ENCODE measurements around the gene PRTG. TPM values are rescaled to one million over a fixed set of nuclear protein-coding genes. Genes with fewer than 3 reads are reported as not detected.

Gene PRTG
- total RNA-seq, 2 experiments from 2014 or later: not detected

DNA sequence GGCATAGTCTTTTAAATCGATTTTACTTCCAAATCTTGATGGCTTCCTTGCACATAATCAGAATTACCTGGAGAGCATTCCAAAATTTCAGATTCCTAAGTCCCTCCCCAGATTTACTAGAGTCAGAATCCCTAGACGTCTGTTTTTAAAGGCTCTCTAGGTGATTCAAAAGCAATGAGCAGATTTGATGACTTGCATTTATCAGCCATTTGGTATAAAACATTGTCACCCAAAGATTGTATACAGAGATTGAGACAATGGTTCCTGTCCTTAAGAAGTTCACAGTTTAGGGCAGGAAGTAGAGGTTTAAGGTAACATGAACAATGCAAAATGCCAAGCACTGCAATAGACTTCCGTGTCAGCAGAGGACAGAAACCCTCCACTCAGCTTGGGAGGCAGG lies 152.2 kb downstream of the PRTG start:
- intact Hi-C loops (cut with micrococcal nuclease): no loop called here
- DNase-seq: no peak
- Mint-ChIP-seq H3K4me1 (ENCODE audit: low read depth) (peaks cover 3% of the 10 kb centered on the region), H3K9me3 (no peaks in the 10 kb centered on the region), H3K27ac (no peak overlapping the region), H3K4me3 (no peak overlapping the region), H3K36me3 (ENCODE audit: low read depth) (no peaks in the 10 kb centered on the region), H3K27me3 (peaks cover 35% of the 10 kb centered on the region)
- no peak for ATAC-seq
- ChIA-PET CTCF (no interaction called here), POLR2A (no interaction called here)
- TF ChIP-seq, protein P1, sequence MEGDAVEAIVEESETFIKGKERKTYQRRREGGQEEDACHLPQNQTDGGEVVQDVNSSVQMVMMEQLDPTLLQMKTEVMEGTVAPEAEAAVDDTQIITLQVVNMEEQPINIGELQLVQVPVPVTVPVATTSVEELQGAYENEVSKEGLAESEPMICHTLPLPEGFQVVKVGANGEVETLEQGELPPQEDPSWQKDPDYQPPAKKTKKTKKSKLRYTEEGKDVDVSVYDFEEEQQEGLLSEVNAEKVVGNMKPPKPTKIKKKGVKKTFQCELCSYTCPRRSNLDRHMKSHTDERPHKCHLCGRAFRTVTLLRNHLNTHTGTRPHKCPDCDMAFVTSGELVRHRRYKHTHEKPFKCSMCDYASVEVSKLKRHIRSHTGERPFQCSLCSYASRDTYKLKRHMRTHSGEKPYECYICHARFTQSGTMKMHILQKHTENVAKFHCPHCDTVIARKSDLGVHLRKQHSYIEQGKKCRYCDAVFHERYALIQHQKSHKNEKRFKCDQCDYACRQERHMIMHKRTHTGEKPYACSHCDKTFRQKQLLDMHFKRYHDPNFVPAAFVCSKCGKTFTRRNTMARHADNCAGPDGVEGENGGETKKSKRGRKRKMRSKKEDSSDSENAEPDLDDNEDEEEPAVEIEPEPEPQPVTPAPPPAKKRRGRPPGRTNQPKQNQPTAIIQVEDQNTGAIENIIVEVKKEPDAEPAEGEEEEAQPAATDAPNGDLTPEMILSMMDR (IDR thresholded peaks at IDR 0.05): no peak

DNA sequence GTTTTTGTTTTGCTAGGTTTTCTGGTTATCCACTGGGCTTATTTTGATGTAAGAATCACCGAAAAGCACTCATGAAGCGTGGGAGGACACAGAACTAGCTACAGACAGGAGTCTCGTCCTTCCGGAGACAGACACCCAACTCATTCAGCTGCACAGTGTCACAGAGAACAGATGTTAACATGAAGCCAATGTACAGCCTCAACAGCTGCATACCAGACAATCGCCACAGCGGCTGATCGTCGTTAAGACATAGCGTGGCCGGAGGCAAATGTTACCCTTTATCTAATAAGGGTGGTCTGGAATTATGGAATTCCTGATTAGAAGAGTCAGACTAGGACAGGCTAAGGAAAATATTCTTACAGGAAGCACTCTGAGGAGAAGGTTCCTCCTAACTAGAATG lies 153.7 kb downstream of the PRTG start:
- H3K9me3 Mint-ChIP-seq: no peaks in the 10 kb centered on the region
- intact Hi-C loops (cut with micrococcal nuclease): no loop called here
- peaks cover 40% of the 10 kb centered on the region for H3K27me3 Mint-ChIP-seq
- ChIA-PET CTCF (no interaction called here), POLR2A (interaction anchor here (1.0 kb wide), 1 partner anchor 12 kb away, joined by 3 read pairs; no protein-coding TSS in a partner anchor)
- H3K4me1 Mint-ChIP-seq (ENCODE audit: low read depth): peaks cover 3% of the 10 kb centered on the region
- H3K27ac Mint-ChIP-seq: no peak overlapping the region
- DNase-seq (no peak), ATAC-seq (no peak)
- H3K36me3 Mint-ChIP-seq (ENCODE audit: low read depth): no peaks in the 10 kb centered on the region
- TF ChIP-seq, protein P1 (IDR thresholded peaks at IDR 0.05): no peak
- peak overlapping the region; percentile 40 for H3K4me3 Mint-ChIP-seq

DNA sequence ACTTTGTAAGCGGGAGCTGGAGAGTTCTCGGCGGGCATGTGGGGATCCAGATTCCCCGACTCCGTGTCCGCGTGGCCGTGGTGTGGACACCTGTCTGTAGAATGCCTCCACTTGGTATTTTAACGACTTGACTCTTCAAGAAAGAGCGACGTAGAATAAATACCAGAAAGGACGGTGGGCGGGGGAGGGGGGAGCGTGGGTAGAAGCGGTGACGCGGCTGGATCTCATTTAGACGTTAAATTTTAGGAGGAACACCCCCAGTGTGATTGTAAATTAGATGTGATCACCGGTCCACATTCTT lies 154.2 kb downstream of the PRTG start:
- TF ChIP-seq, protein P1 (IDR thresholded peaks at IDR 0.05): no peak
- Mint-ChIP-seq H3K36me3 (ENCODE audit: low read depth) (no peaks in the 10 kb centered on the region), H3K27ac (no peak overlapping the region), H3K4me3 (peak overlapping the region; percentile 40), H3K9me3 (no peaks in the 10 kb centered on the region), H3K4me1 (ENCODE audit: low read depth) (peaks cover 3% of the 10 kb centered on the region), H3K27me3 (peaks cover 43% of the 10 kb centered on the region)
- intact Hi-C loops (cut with micrococcal nuclease): no loop called here
- DNase-seq: no peak
- ChIA-PET CTCF (no interaction called here), POLR2A (interaction anchor here (1.0 kb wide), 1 partner anchor 12 kb away, joined by 3 read pairs; no protein-coding TSS in a partner anchor)
- ATAC-seq: no peak

DNA sequence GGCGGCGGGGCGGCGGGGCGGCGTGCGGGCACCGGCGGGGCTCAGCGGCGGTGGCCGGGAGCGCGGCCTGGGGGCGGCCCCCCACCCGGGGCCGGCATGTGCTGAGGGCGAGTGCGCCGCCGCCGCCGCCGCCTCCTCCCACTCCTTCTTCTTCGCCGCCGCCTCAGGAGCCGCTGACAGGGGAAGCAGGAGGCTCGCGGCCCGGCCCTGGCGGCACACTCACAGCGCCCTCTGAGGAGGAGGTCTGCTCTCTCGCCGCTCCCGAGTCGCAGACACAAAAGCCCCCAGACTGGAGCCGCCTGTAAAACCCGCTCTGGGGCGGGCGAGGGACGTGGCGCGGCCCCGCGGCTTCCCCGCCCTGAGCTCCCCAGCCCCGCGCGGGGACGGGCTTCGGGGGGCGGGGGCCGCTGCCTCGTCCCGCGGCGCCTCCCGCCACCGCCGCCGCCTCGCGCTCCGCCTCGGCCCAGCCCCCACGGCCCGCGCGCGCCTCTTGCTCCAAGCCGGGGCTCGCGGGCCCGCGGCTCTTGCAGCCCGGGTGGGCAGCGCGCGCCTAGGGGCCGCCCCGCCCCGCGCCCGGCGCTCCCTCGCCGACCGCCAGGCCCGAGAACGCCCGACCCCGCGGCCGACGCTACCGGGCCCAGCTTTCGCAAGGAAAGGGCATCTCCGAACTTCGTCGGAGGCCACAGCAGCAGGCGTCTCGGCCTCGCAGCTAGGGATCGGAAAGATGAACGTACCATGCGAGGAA lies 154.7 kb downstream of the PRTG start, which contains the start of gene PYGO1:
Gene PYGO1 (minus strand): TSS at position 276 of the 745 bp plus-strand sequence. CDS start 462 bp downstream, outside the sequence.
- no peak within 1 kb of the TSS for H3K27ac Mint-ChIP-seq
- intact Hi-C loops (cut with micrococcal nuclease): no loop called here
- no peaks in the 10 kb centered on the region for H3K36me3 Mint-ChIP-seq (ENCODE audit: low read depth)
- peaks cover 3% of the 10 kb centered on the region for H3K4me1 Mint-ChIP-seq (ENCODE audit: low read depth)
- ATAC-seq (peak; percentile 77), DNase-seq (peak; percentile 54)
- H3K4me3 Mint-ChIP-seq: peak within 1 kb of the TSS; percentile 40
- ChIA-PET CTCF (no interaction called here), POLR2A (interaction anchor here (1.0 kb wide), 1 partner anchor 11 kb away, joined by 3 read pairs; no protein-coding TSS in a partner anchor)
- TF ChIP-seq, protein P1 (IDR thresholded peaks at IDR 0.05): no peak
- peaks cover 45% of the 10 kb centered on the region for H3K27me3 Mint-ChIP-seq
- no peaks in the 10 kb centered on the region for H3K9me3 Mint-ChIP-seq

DNA sequence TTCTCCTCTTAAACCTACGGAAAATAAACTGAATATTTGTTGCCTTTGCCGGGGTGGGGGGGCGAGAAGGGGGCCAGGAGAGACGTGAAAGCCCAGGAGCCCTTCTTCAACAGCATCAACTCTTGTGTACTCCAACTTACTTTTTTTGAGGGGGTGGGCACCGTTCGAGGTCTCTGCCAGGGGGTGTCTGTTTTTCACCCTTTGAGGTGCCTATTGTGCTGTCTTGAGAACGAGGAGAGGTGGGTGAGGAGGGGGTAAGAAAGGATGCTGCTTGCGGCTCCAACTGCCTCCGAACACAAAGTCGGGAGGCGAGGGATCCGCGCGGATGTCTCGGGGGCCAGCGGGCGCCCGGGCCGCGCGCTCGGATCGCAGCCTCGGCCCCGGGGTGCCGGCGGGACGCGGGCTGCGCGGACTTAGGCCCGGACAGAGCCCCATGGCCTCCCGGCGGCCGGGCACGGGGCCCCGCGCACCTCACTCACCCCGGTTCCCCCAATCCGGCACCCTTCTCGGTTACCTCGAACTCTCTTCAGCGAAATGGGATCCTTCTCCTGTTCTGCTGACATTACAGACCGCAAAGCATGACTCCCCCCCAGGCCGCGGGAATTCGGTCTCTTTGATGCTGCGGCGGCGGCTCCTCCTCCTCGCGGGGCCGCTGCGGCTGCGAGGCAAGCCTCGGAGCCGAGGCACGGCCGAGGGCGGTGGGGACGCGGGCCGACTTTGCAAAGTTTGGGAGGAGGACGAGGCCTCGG lies 155.5 kb downstream of the PRTG start:
- peak overlapping the region; percentile 40 for H3K4me3 Mint-ChIP-seq
- peaks cover 44% of the 10 kb centered on the region for H3K27me3 Mint-ChIP-seq
- peak; percentile 25 for ATAC-seq
- H3K4me1 Mint-ChIP-seq (ENCODE audit: low read depth): peaks cover 3% of the 10 kb centered on the region
- TF ChIP-seq, protein P1 (IDR thresholded peaks at IDR 0.05): no peak
- no peak for DNase-seq
- ChIA-PET CTCF (no interaction called here), POLR2A (no interaction called here)
- no peak overlapping the region for H3K27ac Mint-ChIP-seq
- intact Hi-C loops (cut with micrococcal nuclease): no loop called here
- H3K9me3 Mint-ChIP-seq: no peaks in the 10 kb centered on the region
- no peaks in the 10 kb centered on the region for H3K36me3 Mint-ChIP-seq (ENCODE audit: low read depth)
